SU-DHL-6 (cell line): ENCODE results near the gene ERI2.

ENCODE experiments used
- CTCF ChIP-seq: fragments of 200-600 bp; sonication (generic); IDR thresholded peaks from one replicate; pipeline ENCODE4 v1.5.1; 2017; ENCODE audit warnings: antibody characterized with exemption, mild to moderate bottlenecking, low read length, moderate library complexity; ENCODE audit not compliant: insufficient read depth, poor library complexity, severe bottlenecking
- EZH2phosphoT487 ChIP-seq: fragments of 200-600 bp; sonication (generic), shearing (Covaris generic); conservative IDR thresholded peaks from 2 replicates; pipeline ENCODE4 v1.6.1; 2018; ENCODE audit warnings: mild to moderate bottlenecking, antibody characterized with exemption, low read length, moderate library complexity, mixed read lengths

GRCh38 chr16:20747030-20747816 lies 59.0 kb downstream of the ERI2 start:
- no peak for TF ChIP-seq CTCF
- no peak for TF ChIP-seq EZH2phosphoT487
